ENCODE measurements around the gene COIL.
A peak's percentile ranks its signal among the peaks of the same experiment; 100 is the strongest.

The COIL gene

GRCh38 chr17:56910509-56911235 lies 50.2 kb downstream of the COIL start:
- no peak for DNase-seq (ENCODE audit: extremely low read depth, low read depth)
- TF ChIP-seq CTCF (IDR thresholded peaks at IDR 0.05; ENCODE audit: low read depth, low read length, missing control alignments), result no peak
- peak overlapping the region; percentile 28 for H3K4me3 ChIP-seq (replicated peaks; ENCODE audit: low read depth, low read length)

GRCh38 chr17:56909742-56910508 lies 50.9 kb downstream of the COIL start:
- DNase-seq (ENCODE audit: extremely low read depth, low read depth), result no peak
- peak overlapping the region; percentile 28; the same call in 1 of the 2 replicates for H3K4me3 ChIP-seq (replicated peaks; ENCODE audit: low read depth, low read length)
- TF ChIP-seq CTCF (IDR thresholded peaks at IDR 0.05; ENCODE audit: low read depth, low read length, missing control alignments), result no peak

- DNase-seq (ENCODE audit: extremely low read depth, low read depth), result no peak
- no peak overlapping the region for H3K4me3 ChIP-seq (replicated peaks; ENCODE audit: low read depth, low read length)
- TF ChIP-seq CTCF (IDR thresholded peaks at IDR 0.05; ENCODE audit: low read depth, low read length, missing control alignments), result no peak
These were observed 52.8 kb downstream of the COIL start for GRCh38 chr17:56908001-56908542.

- H3K4me3 ChIP-seq (replicated peaks; ENCODE audit: low read depth, low read length), result no peak overlapping the region
- TF ChIP-seq CTCF (IDR thresholded peaks at IDR 0.05; ENCODE audit: low read depth, low read length, missing control alignments), result no peak
- DNase-seq (ENCODE audit: extremely low read depth, low read depth), result no peak
These were observed 57.3 kb downstream of the COIL start for GRCh38 chr17:56903560-56903959.

- TF ChIP-seq CTCF (IDR thresholded peaks at IDR 0.05; ENCODE audit: low read depth, low read length, missing control alignments), result no peak
- DNase-seq (ENCODE audit: extremely low read depth, low read depth), result no peak
- no peak overlapping the region for H3K4me3 ChIP-seq (replicated peaks; ENCODE audit: low read depth, low read length)
These were observed 58.5 kb downstream of the COIL start for GRCh38 chr17:56902348-56902747.

- no peak for DNase-seq (ENCODE audit: extremely low read depth, low read depth)
- no peak for TF ChIP-seq CTCF (IDR thresholded peaks at IDR 0.05; ENCODE audit: low read depth, low read length, missing control alignments)
These were observed 61.4 kb downstream of the COIL start for GRCh38 chr17:56899403-56899802.

More at GRCh38 chr17:56899403-56899802, 61.4 kb downstream of the COIL start:
- no peak overlapping the region for H3K4me3 ChIP-seq (replicated peaks; ENCODE audit: low read depth, low read length)

Data from HFF-Myc (cell line).